Uterus (tissue), 4 donors: Measurements from ENCODE around the gene MYH4. TPM values are rescaled to one million over a fixed set of nuclear protein-coding genes. Genes with fewer than 3 reads are reported as not detected.

Experiments
- DNase-seq, 2 donors: peaks; one replicate each; pipeline ENCODE4 v3.0.0-alpha.2; 2019 to 2020
- H3K27ac ChIP-seq, 2 donors: fragments of 200-600 bp; sonication (generic); 1 replicate in 1 of 2; 2 replicates in 1 of 2; pipeline ENCODE4 v1.5.1; 2016 to 2018
- H3K27me3 ChIP-seq, 2 donors: fragments of 200-600 bp; sonication (generic); one replicate each; pipeline ENCODE4 v1.5.1; 2018 to 2019; ENCODE audit warnings: control low read depth in 1 of 2
- H3K36me3 ChIP-seq, 2 donors: fragments of 200-600 bp; sonication (generic); one replicate each; pipeline ENCODE4 v1.5.1; 2019; ENCODE audit warnings: control low read depth in 1 of 2
- H3K4me1 ChIP-seq, 2 donors: fragments of 200-600 bp; sonication (generic); one replicate each; pipeline ENCODE4 v1.5.1; 2018 to 2019; ENCODE audit warnings: control low read depth in 1 of 2
- H3K4me3 ChIP-seq, 2 donors: fragments of 200-600 bp; sonication (generic); 1 replicate in 1 of 2; 2 replicates in 1 of 2; pipeline ENCODE4 v1.5.1; 2018 to 2019; ENCODE audit warnings: mild to moderate bottlenecking in 1 of 2
- H3K9me3 ChIP-seq, 2 donors: fragments of 200-600 bp; sonication (generic); one replicate each; pipeline ENCODE4 v1.5.1; 2019; ENCODE audit warnings: control low read depth in 1 of 2
- CTCF ChIP-seq, 4 experiments: fragments of 200-600 bp in 2 of 4; fragments of 450-650 bp in 2 of 4; sonication (generic) in 2 of 4; IDR thresholded peaks; one replicate each; pipeline ENCODE4 v1.5.1; 2016 to 2019; ENCODE audit warnings: antibody characterized with exemption in 4 of 4, mild to moderate bottlenecking in 2 of 4, moderate library complexity in 1 of 4
- POLR2A ChIP-seq, 2 donors: fragments of 450-650 bp; IDR thresholded peaks; one replicate each; pipeline ENCODE4 v1.6.1; 2016; ENCODE audit warnings: antibody characterized with exemption in 2 of 2, mild to moderate bottlenecking in 1 of 2, moderate library complexity in 1 of 2
- intact Hi-C: fragments of 100-400 bp; cut with DNase I; formaldehyde crosslinking; loops from one replicate; pipeline ENCODE4 v1.15.1; 2023; ENCODE audit warnings: low total_unique reads
- total RNA-seq, 4 donors: library from RNA; depleted of rRNA in 3 of 4; stranded (reverse); fragments of >200 nt in 3 of 4; gene quantifications; one replicate each; pipeline versions ENCODE4 v1.1.0 to v1.2.4, GENCODE V29; 2014 to 2023
- donor health status: DM: yes; HTN: yes; CAD: no.

Gene MYH4
- not detected for total RNA-seq

GRCh38 chr17:10469459-10469858 is at the start of gene MYH4:
TSS of gene MYH4 (minus strand) at chr17:10469559. CDS start at chr17:10466745, 2,814 bp downstream.
- no peak within 1 kb of the TSS for H3K27ac ChIP-seq
- H3K4me1 ChIP-seq, result no peaks in the 10 kb centered on the region
- no peaks in the 10 kb centered on the region for H3K36me3 ChIP-seq
- no peaks in the 10 kb centered on the region for H3K9me3 ChIP-seq
- intact Hi-C loops, result no loop called here
- H3K4me3 ChIP-seq, result no peak within 1 kb of the TSS
- TF ChIP-seq CTCF (IDR thresholded peaks at IDR 0.05) (no peak), POLR2A (IDR thresholded peaks at IDR 0.05) (no peak)
- no peaks in the 10 kb centered on the region for H3K27me3 ChIP-seq
- no peak for DNase-seq

- intact Hi-C loops, result no loop called here
- no peak for TF ChIP-seq CTCF (IDR thresholded peaks at IDR 0.05)
- TF ChIP-seq POLR2A (IDR thresholded peaks at IDR 0.05), result no peak
- Histone ChIP-seq H3K27ac (no peak within 1 kb of the TSS), H3K36me3 (no peaks in the 10 kb centered on the region), H3K4me1 (no peaks in the 10 kb centered on the region), H3K27me3 (no peaks in the 10 kb centered on the region), H3K4me3 (no peak within 1 kb of the TSS), H3K9me3 (no peaks in the 10 kb centered on the region)
- no peak for DNase-seq
These were observed 49.1 kb upstream of the MYH4 start, which contains the start of gene MYH1 for GRCh38 chr17:10518271-10519037. TSS of gene MYH1 (minus strand) at chr17:10518542. CDS start at chr17:10516642, 1,900 bp downstream.

GRCh38 chr17:10516638-10517037 is 47.3 kb upstream of the MYH4 start:
- TF ChIP-seq POLR2A (IDR thresholded peaks at IDR 0.05) (no peak), CTCF (IDR thresholded peaks at IDR 0.05) (no peak)
- intact Hi-C loops, result no loop called here
- no peak overlapping the region for H3K27ac ChIP-seq
- no peaks in the 10 kb centered on the region for H3K9me3 ChIP-seq
- DNase-seq, result no peak
- no peaks in the 10 kb centered on the region for H3K36me3 ChIP-seq
- H3K4me1 ChIP-seq, result no peaks in the 10 kb centered on the region
- H3K4me3 ChIP-seq, result no peak overlapping the region
- H3K27me3 ChIP-seq, result no peaks in the 10 kb centered on the region

GRCh38 chr17:10516065-10516464 is 46.7 kb upstream of the MYH4 start:
- Histone ChIP-seq H3K36me3 (no peaks in the 10 kb centered on the region), H3K27me3 (no peaks in the 10 kb centered on the region), H3K4me3 (no peak overlapping the region), H3K4me1 (no peaks in the 10 kb centered on the region), H3K9me3 (no peaks in the 10 kb centered on the region), H3K27ac (no peak overlapping the region)
- no peak for DNase-seq
- no peak for TF ChIP-seq POLR2A (IDR thresholded peaks at IDR 0.05)
- intact Hi-C loops, result no loop called here

- no peak for DNase-seq
- Histone ChIP-seq H3K27ac (no peak overlapping the region), H3K36me3 (no peaks in the 10 kb centered on the region), H3K4me3 (no peak overlapping the region), H3K4me1 (no peaks in the 10 kb centered on the region), H3K9me3 (no peaks in the 10 kb centered on the region), H3K27me3 (no peaks in the 10 kb centered on the region)
- intact Hi-C loops, result no loop called here
- TF ChIP-seq POLR2A (IDR thresholded peaks at IDR 0.05), result no peak
- no peak for TF ChIP-seq CTCF (IDR thresholded peaks at IDR 0.05)
These were observed 44.1 kb upstream of the MYH4 start for GRCh38 chr17:10513299-10514067.
